Lower leg skin (tissue), 4 donors: Measurements from ENCODE around the gene UTP14C. TPM values are rescaled to one million over a fixed set of nuclear protein-coding genes. Genes with fewer than 3 reads are reported as not detected.
"Not testable (repeated sequence)": the region's sequence is repeated elsewhere in the genome, so short reads cannot be mapped to it uniquely, and the experiment has no call there.

Experiments used
- DNase-seq, 2 donors: peaks; one replicate each; pipeline ENCODE4 v3.0.0-alpha.2; 2019; ENCODE audit warnings: low spot score in 2 of 2
- H3K4me3 ChIP-seq: fragments of 200-600 bp; sonication (generic); 2 replicates; pipeline ENCODE4 v1.5.1; 2017; ENCODE audit warnings: mild to moderate bottlenecking, low read depth; ENCODE audit not compliant: poor library complexity, severe bottlenecking
- CTCF ChIP-seq, 3 donors: fragments of 450-650 bp; IDR thresholded peaks; one replicate each; pipeline ENCODE4 v1.5.1; 2016; ENCODE audit warnings: antibody characterized with exemption in 3 of 3, mild to moderate bottlenecking in 3 of 3, moderate library complexity in 2 of 3
- POLR2A ChIP-seq, 2 donors: fragments of 450-650 bp; IDR thresholded peaks; one replicate each; pipeline ENCODE4 v1.6.1; 2016 to 2017; ENCODE audit warnings: antibody characterized with exemption in 2 of 2, mild to moderate bottlenecking in 1 of 2, moderate library complexity in 1 of 2
- WGBS, 2 donors: methylation state at CpG; one replicate each; pipeline ENCODE4 v1.1.5; 2018; 5-methylcytosine and 5-hydroxymethylcytosine counted together
- intact Hi-C: fragments of 100-400 bp; cut with DNase I; formaldehyde crosslinking; loops from one replicate; pipeline ENCODE4 v1.15.0; 2023; ENCODE audit warnings: low total_unique reads
- total RNA-seq, 4 donors: library from RNA; depleted of rRNA; stranded (reverse); fragments of >200 nt; gene quantifications; one replicate each; pipeline ENCODE4 v1.1.0, GENCODE V29; 2016

The UTP14C gene
- total RNA-seq, 4 donors from 2014 or later: 7.0 to 12.1 (median 9.3) TPM

- intact Hi-C loops: no loop called here
- no peak overlapping the region for H3K4me3 ChIP-seq
- no peak for TF ChIP-seq CTCF (IDR thresholded peaks at IDR 0.05)
- no peak for TF ChIP-seq POLR2A (IDR thresholded peaks at IDR 0.05)
- DNase-seq: no peak
- 85 to 98% methylated on average over 4 of the region's 4 CpGs for WGBS, 2 donors
These were observed 43.1 kb upstream of the UTP14C start for GRCh38 chr13:51981355-51981754.

- DNase-seq, intact Hi-C loops, H3K4me3 ChIP-seq: not testable (repeated sequence)
- 93 to 97% methylated on average over 3 of the region's 3 CpGs for WGBS, 2 donors
These were observed 41.2 kb upstream of the UTP14C start for GRCh38 chr13:51983292-51983691.

GRCh38 chr13:51984904-51985303 lies 39.6 kb upstream of the UTP14C start:
- intact Hi-C loops, H3K4me3 ChIP-seq, DNase-seq: not testable (repeated sequence)
- 88 to 90% methylated on average over 4 of the region's 4 CpGs for WGBS, 2 donors

- intact Hi-C loops: no loop called here
- DNase-seq: no peak
- no peak for TF ChIP-seq CTCF (IDR thresholded peaks at IDR 0.05)
- H3K4me3 ChIP-seq: no peak overlapping the region
- 94 to 96% methylated on average over 3 of the region's 3 CpGs for WGBS, 2 donors
These were observed 35.4 kb upstream of the UTP14C start for GRCh38 chr13:51988988-51989618.

GRCh38 chr13:51993713-51994112 lies 30.8 kb upstream of the UTP14C start:
- no peak for DNase-seq
- 93% methylated on average over 2 of the region's 2 CpGs for WGBS, 2 donors
- intact Hi-C loops: no loop called here
- TF ChIP-seq POLR2A (IDR thresholded peaks at IDR 0.05) (no peak), CTCF (IDR thresholded peaks at IDR 0.05) (no peak)
- H3K4me3 ChIP-seq: no peak overlapping the region

- WGBS, 2 donors: 14 to 27% methylated on average over 9 of the region's 9 CpGs
- no peak for DNase-seq
- TF ChIP-seq CTCF (IDR thresholded peaks at IDR 0.05): no peak
- TF ChIP-seq POLR2A (IDR thresholded peaks at IDR 0.05): no peak
- intact Hi-C loops: loop anchor here (5.0 kb wide), 1 partner anchor 131 kb away; the partner anchor contains the start of gene NEK5
- H3K4me3 ChIP-seq: no peak overlapping the region
These were observed 28.6 kb upstream of the UTP14C start for GRCh38 chr13:51995677-51996551.
